ENCODE results near the gene PET117. TPM values are rescaled to one million over a fixed set of nuclear protein-coding genes. Genes with fewer than 3 reads are reported as not detected.

PET117 gene
- total and polyA plus RNA-seq, 5 experiments from 2014 or later: 19.0 to 41.4 (median 32.4) TPM

Other genes with a start within 250 kb of the PET117 start
- 10 to 100 TPM; 56.9 to 68.2 TPM for gene SNX5, start 169.1 kb upstream of the PET117 start, total RNA-seq
- gene SNX5, start 169.1 kb upstream of the PET117 start, polyA plus RNA-seq: 10 to 100 TPM; 38.8 to 58.6 (median 44.4) TPM
- 10 to 100 TPM; 10.4 to 11.5 TPM for gene MGME1, start 168.8 kb upstream of the PET117 start, total RNA-seq
- 1 to 10 TPM; 1.1 to 5.1 (median 2.1) TPM for gene MGME1, start 168.8 kb upstream of the PET117 start, polyA plus RNA-seq
- gene OVOL2, start 79.9 kb upstream of the PET117 start, total RNA-seq: not detected
- gene OVOL2, start 79.9 kb upstream of the PET117 start, polyA plus RNA-seq: not detected
- gene KAT14, start within 50 bp of the PET117 start, total RNA-seq: 10 to 100 TPM; 25.9 to 28.1 TPM
- 10 to 100 TPM; 20.3 to 24.7 (median 24.2) TPM for gene KAT14, start within 50 bp of the PET117 start, polyA plus RNA-seq
- gene ZNF133, start 150.7 kb downstream of the PET117 start, total RNA-seq: 1 to 10 TPM; 8.4 to 9.3 TPM
- 1 to 10 TPM; 4.3 to 6.8 (median 6.7) TPM for gene ZNF133, start 150.7 kb downstream of the PET117 start, polyA plus RNA-seq

Measured in naive thymus-derived CD8-positive, alpha-beta T cell (primary cell).